HEK293T (cell line): ENCODE measurements around the gene MARS1.

ENCODE experiments used
- CTCF ChIA-PET: fragments of 350-600 bp; formaldehyde crosslinking; extraction: SDS; loops from one replicate; lab custom pipeline; 2021; ENCODE audit warnings: antibody characterized with exemption, inconsistent platforms; lab: Yijun Ruan, JAX
- POLR2A ChIA-PET: fragments of 350-600 bp; formaldehyde crosslinking; extraction: SDS; loops from one replicate; lab custom pipeline; 2020; ENCODE audit warnings: antibody characterized with exemption, inconsistent platforms; lab: Yijun Ruan, JAX
- DNase-seq: peaks from one replicate; pipeline ENCODE4 v3.0.0; 2012; ENCODE audit warnings: mixed read lengths; ENCODE audit errors: extremely low spot score
- ARNT ChIP-seq: fragments of 450-650 bp; IDR thresholded peaks from 2 replicates; pipeline ENCODE4 v1.6.1; 2017; ENCODE audit warnings: mild to moderate bottlenecking
- BHLHE40 ChIP-seq: fragments of 450-650 bp; IDR thresholded peaks from 2 replicates; pipeline ENCODE4 v1.6.1; 2016; ENCODE audit warnings: mild to moderate bottlenecking, moderate library complexity, borderline replicate concordance
- CTBP1 ChIP-seq: fragments of 450-650 bp; IDR thresholded peaks from 2 replicates; pipeline ENCODE4 v1.6.1; 2016; ENCODE audit warnings: borderline replicate concordance
- ELF4 ChIP-seq: fragments of 450-650 bp; IDR thresholded peaks from 2 replicates; pipeline ENCODE4 v1.6.1; 2017; ENCODE audit warnings: antibody characterized with exemption
- FOXA1 ChIP-seq: fragments of 450-650 bp; IDR thresholded peaks from 2 replicates; pipeline ENCODE4 v1.6.1; 2016; ENCODE audit warnings: mild to moderate bottlenecking
- FOXK2 ChIP-seq: fragments of 450-650 bp; IDR thresholded peaks from 2 replicates; pipeline ENCODE4 v1.6.1; 2016; ENCODE audit warnings: mild to moderate bottlenecking
- FOXM1 ChIP-seq: fragments of 450-650 bp; IDR thresholded peaks from 2 replicates; pipeline ENCODE4 v1.6.1; 2017; ENCODE audit warnings: mild to moderate bottlenecking, borderline replicate concordance
- L3MBTL2 ChIP-seq: fragments of 450-650 bp; conservative IDR thresholded peaks from 2 replicates; pipeline ENCODE4 v1.6.1; 2016; ENCODE audit warnings: mild to moderate bottlenecking
- LEF1 ChIP-seq: fragments of 450-650 bp; IDR thresholded peaks from 2 replicates; pipeline ENCODE4 v1.6.1; 2017; ENCODE audit warnings: mild to moderate bottlenecking, borderline replicate concordance
- NFRKB ChIP-seq: fragments of 450-650 bp; IDR thresholded peaks from 2 replicates; pipeline ENCODE4 v1.6.1; 2016; ENCODE audit warnings: mild to moderate bottlenecking, moderate library complexity
- SP1 ChIP-seq: fragments of 450-650 bp; IDR thresholded peaks from 2 replicates; pipeline ENCODE4 v1.6.1; 2017
- SUZ12 ChIP-seq: fragments of 450-650 bp; IDR thresholded peaks from 2 replicates; pipeline ENCODE4 v1.6.1; 2016; ENCODE audit warnings: mild to moderate bottlenecking
- TARDBP ChIP-seq: fragments of 450-650 bp; IDR thresholded peaks from 2 replicates; pipeline ENCODE4 v1.6.1; 2016
- ZNF384 ChIP-seq: fragments of 450-650 bp; IDR thresholded peaks from 2 replicates; pipeline ENCODE4 v1.6.1; 2016
- TF ChIP-seq, protein P1 (sequence below): fragments of 450-650 bp; IDR thresholded peaks from 2 replicates; pipeline ENCODE4 v1.6.1; 2016

Gene MARS1

DNA sequence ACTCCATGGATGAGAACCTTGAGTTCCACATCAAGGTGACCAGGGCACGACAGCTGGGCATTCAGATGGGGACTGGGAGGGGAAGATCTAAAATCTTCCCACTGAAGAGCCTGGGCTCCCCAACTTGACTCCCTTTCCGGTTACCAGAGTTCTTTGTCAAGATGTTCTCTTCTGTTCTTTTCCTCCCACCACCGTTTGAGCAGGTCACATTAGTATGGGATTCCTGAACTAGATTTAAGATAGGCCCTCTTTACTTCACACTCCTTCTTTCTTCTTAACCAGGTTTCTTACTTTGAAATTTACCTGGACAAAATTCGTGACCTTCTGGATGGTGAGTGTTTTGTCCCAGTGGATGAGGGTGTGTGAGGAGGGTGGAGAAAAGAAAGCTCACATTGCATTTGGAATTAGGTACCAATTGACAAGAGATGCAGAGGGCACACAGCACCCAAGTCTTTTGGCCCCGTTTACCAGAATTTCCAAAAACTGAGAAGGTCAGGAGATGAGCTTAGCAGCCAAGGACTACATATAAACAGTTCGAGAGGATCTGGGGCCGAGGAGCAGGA, 76.4 kb downstream of the MARS1 start:
- CTCF ChIA-PET, result interaction anchor here (1.5 kb wide), 1 partner anchor 19 kb away, joined by 3 read pairs; no protein-coding TSS in a partner anchor
- no peak for DNase-seq
- POLR2A ChIA-PET, result no interaction called here
- TF ChIP-seq FOXA1 (no peak), ELF4 (no peak), ZNF384 (no peak), ARNT (no peak), FOXK2 (no peak), SP1 (no peak), FOXM1 (no peak), L3MBTL2 (no peak), SUZ12 (no peak), BHLHE40 (no peak), TARDBP (no peak), CTBP1 (no peak), LEF1 (no peak), NFRKB (no peak)
- TF ChIP-seq, protein P1, sequence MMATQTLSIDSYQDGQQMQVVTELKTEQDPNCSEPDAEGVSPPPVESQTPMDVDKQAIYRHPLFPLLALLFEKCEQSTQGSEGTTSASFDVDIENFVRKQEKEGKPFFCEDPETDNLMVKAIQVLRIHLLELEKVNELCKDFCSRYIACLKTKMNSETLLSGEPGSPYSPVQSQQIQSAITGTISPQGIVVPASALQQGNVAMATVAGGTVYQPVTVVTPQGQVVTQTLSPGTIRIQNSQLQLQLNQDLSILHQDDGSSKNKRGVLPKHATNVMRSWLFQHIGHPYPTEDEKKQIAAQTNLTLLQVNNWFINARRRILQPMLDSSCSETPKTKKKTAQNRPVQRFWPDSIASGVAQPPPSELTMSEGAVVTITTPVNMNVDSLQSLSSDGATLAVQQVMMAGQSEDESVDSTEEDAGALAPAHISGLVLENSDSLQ, result no peak
